H1 (cell line): ENCODE measurements around the gene TRAPPC2. TPM values are rescaled to one million over a fixed set of nuclear protein-coding genes. Genes with fewer than 3 reads are reported as not detected.

Experiments used
- CTCF ChIA-PET: fragments of 300-600 bp; sonication (Branson Sonifier 250); formaldehyde crosslinking; loops from one replicate; lab custom pipeline; 2021; ENCODE audit not compliant: partially characterized antibody; lab: Charles Lee
- POLR2A ChIA-PET: fragments of 300-600 bp; sonication (Branson Sonifier 250); formaldehyde crosslinking; loops from one replicate; lab custom pipeline; 2021; ENCODE audit warnings: inconsistent platforms; ENCODE audit not compliant: partially characterized antibody; lab: Charles Lee
- DNase-seq, 2 experiments: peaks; one replicate each; pipeline versions ENCODE4 v3.0.0 to v3.0.0-alpha.2; 2010 to 2022; ENCODE audit warnings: low spot score in 2 of 2, low read depth in 1 of 2, mixed read lengths in 1 of 2
- FAIRE-seq: peaks from 2 replicates; lab custom pipeline; 2011; peaks lifted over from hg19 to GRCh38; lab: Jason Lieb, UNC
- H2AFZ ChIP-seq: 2 replicates; pipeline ENCODE4 v1.8.1; 2012; ENCODE audit warnings: low read length, inconsistent platforms
- H2AK5ac ChIP-seq: 2 replicates; pipeline ENCODE4 v1.6.1; 2013; ENCODE audit warnings: low read depth, low read length
- H2BK120ac ChIP-seq: replicated peaks from 2 replicates; pipeline ENCODE3; 2013; ENCODE audit warnings: low read depth, low read length, inconsistent platforms
- H2BK12ac ChIP-seq: 2 replicates; pipeline ENCODE4 v1.6.1; 2013; ENCODE audit warnings: low read depth, low read length
- H2BK15ac ChIP-seq: 2 replicates; pipeline ENCODE4 v1.6.1; 2013; ENCODE audit warnings: low read length
- H2BK20ac ChIP-seq: 2 replicates; pipeline ENCODE4 v1.6.1; 2013; ENCODE audit warnings: low read length
- H2BK5ac ChIP-seq: 2 replicates; pipeline ENCODE4 v1.6.1; 2013; ENCODE audit warnings: low read depth, low read length
- H3K14ac ChIP-seq: 2 replicates; pipeline ENCODE4 v1.6.1; 2013; ENCODE audit warnings: inconsistent platforms; ENCODE audit not compliant: insufficient read length
- H3K18ac ChIP-seq: 2 replicates; pipeline ENCODE4 v1.6.1; 2013; ENCODE audit warnings: low read length; ENCODE audit errors: extremely low read depth
- H3K23ac ChIP-seq: 2 replicates; pipeline ENCODE4 v1.6.1; 2013; ENCODE audit warnings: inconsistent platforms; ENCODE audit not compliant: insufficient read length
- H3K23me2 ChIP-seq: 2 replicates; pipeline ENCODE4 v1.6.1; 2013; ENCODE audit warnings: low read depth, low read length
- H3K27ac ChIP-seq: 2 replicates; pipeline ENCODE4 v1.6.1; 2011; ENCODE audit warnings: low read depth, low read length, inconsistent platforms
- H3K27me3 ChIP-seq, 4 experiments: replicated peaks in 1 of 4; 1 replicate in 1 of 4; 2 replicates in 3 of 4; pipeline versions ENCODE4 v1.6.1 to v1.8.1; 2011 to 2013; ENCODE audit warnings: low read length in 3 of 4, mild to moderate bottlenecking in 3 of 4, inconsistent platforms in 2 of 4, mixed read lengths in 2 of 4, moderate library complexity in 1 of 4; ENCODE audit not compliant: control insufficient read depth in 3 of 4, insufficient read depth in 3 of 4; ENCODE audit errors: extremely low read depth in 1 of 4
- H3K36me3 ChIP-seq, 4 experiments: 2 replicates each; pipeline versions ENCODE4 v1.6.1 to v1.8.1; 2011 to 2013; ENCODE audit warnings: mild to moderate bottlenecking in 4 of 4, low read length in 3 of 4, moderate library complexity in 2 of 4, control low read depth in 1 of 4, inconsistent platforms in 1 of 4; ENCODE audit not compliant: insufficient read depth in 4 of 4, control insufficient read depth in 2 of 4
- H3K4ac ChIP-seq: replicated peaks from 2 replicates; pipeline ENCODE3; 2013; ENCODE audit warnings: low read length, low read depth, mixed read lengths, inconsistent platforms; ENCODE audit not compliant: insufficient read length
- H3K4me1 ChIP-seq, 4 experiments: replicated peaks in 1 of 4; 1 replicate in 1 of 4; 2 replicates in 3 of 4; pipeline versions ENCODE4 v1.6.1 to v1.8.1; 2011 to 2013; ENCODE audit warnings: low read length in 3 of 4, inconsistent platforms in 2 of 4, mixed read lengths in 1 of 4; ENCODE audit not compliant: insufficient read depth in 4 of 4, control insufficient read depth in 3 of 4
- H3K4me2 ChIP-seq, 2 experiments: 2 replicates each; pipeline versions ENCODE4 v1.6.1 to v1.8.1; 2011 to 2013; ENCODE audit warnings: low read depth in 2 of 2, low read length in 2 of 2, control low read depth in 1 of 2, inconsistent platforms in 1 of 2, mild to moderate bottlenecking in 1 of 2; ENCODE audit not compliant: insufficient read depth in 1 of 2
- H3K4me3 ChIP-seq, 4 experiments: fragments of 200-600, 300-600 bp in 1 of 4; sonication (generic), shearing (Covaris generic), sonication (Bioruptor Twin) in 1 of 4; 2 replicates each; pipeline versions ENCODE4 v1.5.1 to v1.8.1; 2011 to 2016; ENCODE audit warnings: low read length in 4 of 4, low read depth in 3 of 4, control low read depth in 2 of 4, inconsistent platforms in 2 of 4, mild to moderate bottlenecking in 2 of 4, mixed read lengths in 1 of 4, moderate library complexity in 1 of 4; ENCODE audit not compliant: insufficient read depth in 2 of 4; ENCODE audit errors: extremely low read depth in 1 of 4
- H3K56ac ChIP-seq: replicated peaks from 2 replicates; pipeline ENCODE3; 2013; ENCODE audit warnings: low read depth, mild to moderate bottlenecking, mixed read lengths, low read length, inconsistent platforms; ENCODE audit not compliant: insufficient read length
- H3K79me1 ChIP-seq: 2 replicates; pipeline ENCODE4 v1.6.1; 2013; ENCODE audit warnings: low read depth, low read length, control low read depth
- H3K79me2 ChIP-seq, 2 experiments: 2 replicates each; pipeline versions ENCODE4 v1.6.1 to v1.8.1; 2012 to 2013; ENCODE audit warnings: low read length in 2 of 2, mild to moderate bottlenecking in 2 of 2, inconsistent platforms in 1 of 2; ENCODE audit not compliant: insufficient read depth in 2 of 2, control insufficient read depth in 1 of 2
- H3K9ac ChIP-seq, 4 experiments: replicated peaks in 1 of 4; 1 replicate in 1 of 4; 2 replicates in 3 of 4; pipeline versions ENCODE4 v1.6.1 to v1.8.1; 2011 to 2013; ENCODE audit warnings: low read depth in 3 of 4, low read length in 3 of 4, control low read depth in 2 of 4, mild to moderate bottlenecking in 2 of 4, moderate library complexity in 2 of 4, inconsistent platforms in 1 of 4; ENCODE audit errors: extremely low read depth in 1 of 4
- H3K9me3 ChIP-seq, 2 experiments: 2 replicates each; pipeline versions ENCODE4 v1.6.1 to v1.8.1; 2012 to 2013; ENCODE audit warnings: mild to moderate bottlenecking in 2 of 2, moderate library complexity in 2 of 2, control low read depth in 1 of 2, inconsistent platforms in 1 of 2, low read depth in 1 of 2, low read length in 1 of 2, mixed read lengths in 1 of 2; ENCODE audit not compliant: insufficient read depth in 2 of 2
- H4K20me1 ChIP-seq, 2 experiments: replicated peaks in 1 of 2; 2 replicates each; pipeline versions ENCODE3 to v1.8.1; 2011 to 2013; ENCODE audit warnings: inconsistent platforms in 2 of 2, low read length in 2 of 2, mild to moderate bottlenecking in 1 of 2; ENCODE audit not compliant: insufficient read depth in 2 of 2, control insufficient read depth in 1 of 2
- H4K5ac ChIP-seq: 2 replicates; pipeline ENCODE4 v1.6.1; 2013; ENCODE audit warnings: low read length, low read depth, mixed read lengths, inconsistent platforms; ENCODE audit not compliant: insufficient read length
- H4K8ac ChIP-seq: 2 replicates; pipeline ENCODE4 v1.8.0; 2013; ENCODE audit warnings: mild to moderate bottlenecking, moderate library complexity, low read length, inconsistent platforms; ENCODE audit not compliant: insufficient read depth; ENCODE audit errors: extremely low read depth
- H4K91ac ChIP-seq: replicated peaks from 2 replicates; pipeline ENCODE3; 2013; ENCODE audit warnings: low read length, mixed read lengths, inconsistent platforms; ENCODE audit not compliant: insufficient read length
- WGBS, 2 experiments: shearing (Covaris generic) in 1 of 2; methylation state at CpG; one replicate each; pipeline versions ENCODE4 v1.1.6 to v1.1.7; 2013 to 2015; ENCODE audit warnings: low lambda C conversion rate in 2 of 2, mixed read lengths in 2 of 2, inconsistent platforms in 1 of 2, low coverage in 1 of 2, missing lambda C conversion rate in 1 of 2; ENCODE audit not compliant: insufficient replicate concordance in 2 of 2, insufficient coverage in 1 of 2, insufficient read length in 1 of 2; ENCODE audit errors: extremely low coverage in 1 of 2, missing lambda C conversion rate in 1 of 2; 5-methylcytosine and 5-hydroxymethylcytosine counted together
- polyA plus RNA-seq, 7 experiments: library from polyadenylated mRNA; depleted of rRNA in 3 of 7; stranded (reverse) in 5 of 7; unstranded in 2 of 7; fragments of >200 nt in 5 of 7; fragments of 200-250 nt in 2 of 7; gene quantifications; 1 replicate in 5 of 7; 2 replicates in 1 of 7; 4 replicates in 1 of 7; pipeline versions ENCODE4 v1.2.1 to v1.2.3, GENCODE V29; 2011 to 2013; ENCODE audit warnings: missing spikeins in 2 of 7, mixed read lengths in 2 of 7
- total RNA-seq: library from RNA; stranded (reverse); fragmentation: NEBNext Ultra II Directional; extraction: Animal tissue kit (Norgen Biotek cat#: 25700); gene quantifications from 2 replicates; pipeline ENCODE4 v1.2.1, GENCODE V29; 2021
- TF ChIP-seq, protein P1 (sequence below): IDR thresholded peaks from 2 replicates; pipeline ENCODE4 v1.6.1; 2012; ENCODE audit warnings: low read length, inconsistent platforms

TRAPPC2 gene
- total and polyA plus RNA-seq, 2 of the 8 experiments (the other 6 are each of a cell fraction or from before 2014, with no cell fraction given), result 6.7 to 10.8 TPM

DNA sequence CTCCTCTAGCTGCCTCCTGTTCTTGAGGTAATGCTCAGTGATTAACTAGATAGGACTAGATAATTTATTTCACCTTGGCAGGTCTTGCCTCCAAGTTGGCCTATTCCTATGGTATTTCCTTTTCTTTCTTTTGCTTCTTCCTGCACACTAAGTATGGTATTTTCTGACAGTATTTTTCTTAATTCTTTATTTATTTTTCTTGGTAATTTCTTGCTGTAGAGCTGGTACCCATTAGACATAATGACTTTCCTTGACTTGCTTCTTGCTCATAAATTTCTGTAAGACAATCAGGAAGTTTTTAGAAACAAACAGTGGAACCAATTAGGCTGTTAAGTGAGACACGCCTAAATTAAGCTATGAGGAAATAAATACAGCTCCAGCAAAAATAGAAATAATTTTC is 36.0 kb downstream of the TRAPPC2 start:
- Histone ChIP-seq H3K23me2 (no peaks in the 10 kb centered on the region), H3K14ac (no peak overlapping the region), H4K20me1 (peaks cover 0 to 17% of the 10 kb centered on the region in 2 experiments), H3K4ac (no peak overlapping the region), H3K79me2 (peaks cover 4 to 92% of the 10 kb centered on the region in 2 experiments), H4K8ac (no peak overlapping the region), H4K5ac (no peak overlapping the region), H3K56ac (no peak overlapping the region), H2BK120ac (no peak overlapping the region), H3K4me1 (peaks cover under 1 to 4% (median 2%) of the 10 kb centered on the region in 4 experiments; a peak in 3 of 7 replicates), H2BK15ac (no peak overlapping the region), H2BK12ac (no peak overlapping the region), H3K23ac (no peak overlapping the region), H3K79me1 (peaks cover 3% of the 10 kb centered on the region), H2BK20ac (no peak overlapping the region), H2AFZ (no peak overlapping the region), H3K9me3 (no peaks in the 10 kb centered on the region), H3K4me2 (no peak overlapping the region), H3K4me3 (no peak overlapping the region), H3K9ac (no peak overlapping the region), H3K18ac (no peak overlapping the region), H2BK5ac (no peak overlapping the region), H3K36me3 (no peaks in the 10 kb centered on the region; a peak in 2 of 8 replicates), H3K27ac (no peak overlapping the region), H3K27me3 (no peaks in the 10 kb centered on the region), H2AK5ac (no peak overlapping the region), H4K91ac (no peak overlapping the region)
- CTCF ChIA-PET, result interaction anchor here (0.7 kb wide), 1 partner anchor 24 kb away, joined by 3 read pairs; no protein-coding TSS in a partner anchor
- FAIRE-seq (no peak), DNase-seq (no peak)
- 92% methylated on average over 1 of the region's 1 CpG; no CpG with 5 or more reads in 1 of the 2 experiments for WGBS, 2 experiments
- TF ChIP-seq, protein P1, sequence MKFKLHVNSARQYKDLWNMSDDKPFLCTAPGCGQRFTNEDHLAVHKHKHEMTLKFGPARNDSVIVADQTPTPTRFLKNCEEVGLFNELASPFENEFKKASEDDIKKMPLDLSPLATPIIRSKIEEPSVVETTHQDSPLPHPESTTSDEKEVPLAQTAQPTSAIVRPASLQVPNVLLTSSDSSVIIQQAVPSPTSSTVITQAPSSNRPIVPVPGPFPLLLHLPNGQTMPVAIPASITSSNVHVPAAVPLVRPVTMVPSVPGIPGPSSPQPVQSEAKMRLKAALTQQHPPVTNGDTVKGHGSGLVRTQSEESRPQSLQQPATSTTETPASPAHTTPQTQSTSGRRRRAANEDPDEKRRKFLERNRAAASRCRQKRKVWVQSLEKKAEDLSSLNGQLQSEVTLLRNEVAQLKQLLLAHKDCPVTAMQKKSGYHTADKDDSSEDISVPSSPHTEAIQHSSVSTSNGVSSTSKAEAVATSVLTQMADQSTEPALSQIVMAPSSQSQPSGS, result no peak
- POLR2A ChIA-PET, result interaction anchor here (1.6 kb wide), 1 partner anchor 37 kb away, joined by 4 read pairs; the partner anchor contains the start of gene OFD1
